Small intestine (tissue), 7 donors: ENCODE results near the gene PDZK1IP1. TPM values are rescaled to one million over a fixed set of nuclear protein-coding genes. Genes with fewer than 3 reads are reported as not detected.

Source experiments
- DNase-seq, 2 donors: peaks; one replicate each; pipeline versions ENCODE4 v3.0.0 to v3.0.0-alpha.2; 2013
- FAIRE-seq: peaks from 2 replicates; lab custom pipeline; 2012; peaks lifted over from hg19 to GRCh38; lab: Jason Lieb, UNC
- H3K27ac ChIP-seq, 3 donors: one replicate each; pipeline ENCODE4 v1.5.1; 2013; ENCODE audit warnings: low read length in 2 of 3, mild to moderate bottlenecking in 2 of 3, control low read depth in 1 of 3, inconsistent platforms in 1 of 3, low read depth in 1 of 3, moderate library complexity in 1 of 3
- H3K27me3 ChIP-seq, 3 donors: one replicate each; pipeline ENCODE4 v1.6.1; 2013; ENCODE audit warnings: low read length in 3 of 3, inconsistent platforms in 1 of 3; ENCODE audit not compliant: control insufficient read depth in 3 of 3, insufficient read depth in 3 of 3
- H3K36me3 ChIP-seq, 3 donors: one replicate each; pipeline ENCODE4 v1.6.1; 2013; ENCODE audit warnings: low read length in 3 of 3, inconsistent platforms in 1 of 3, low read depth in 1 of 3, mild to moderate bottlenecking in 1 of 3, moderate library complexity in 1 of 3; ENCODE audit not compliant: control insufficient read depth in 3 of 3, insufficient read depth in 2 of 3
- H3K4me1 ChIP-seq, 3 donors: one replicate each; pipeline ENCODE4 v1.6.1; 2013; ENCODE audit warnings: low read length in 2 of 3, inconsistent platforms in 1 of 3, low read depth in 1 of 3, mild to moderate bottlenecking in 1 of 3, moderate library complexity in 1 of 3; ENCODE audit not compliant: control insufficient read depth in 3 of 3, insufficient read depth in 2 of 3
- H3K4me3 ChIP-seq, 3 donors: one replicate each; pipeline ENCODE4 v1.5.1; 2013; ENCODE audit warnings: low read length in 3 of 3, control low read depth in 1 of 3, inconsistent platforms in 1 of 3, low read depth in 1 of 3, mild to moderate bottlenecking in 1 of 3, moderate library complexity in 1 of 3
- H3K9me3 ChIP-seq, 2 donors: one replicate each; pipeline ENCODE4 v1.6.1; 2013; ENCODE audit warnings: low read depth in 1 of 2, low read length in 1 of 2; ENCODE audit not compliant: control insufficient read depth in 2 of 2, insufficient read depth in 1 of 2
- WGBS, 3 donors: extraction: QIAGEN DNeasy Blood & Tissue Kit; methylation state at CpG; one replicate each; pipeline ENCODE4 v1.1.7; 2013; 5-methylcytosine and 5-hydroxymethylcytosine counted together
- polyA plus RNA-seq, 4 donors: library from polyadenylated mRNA; stranded (reverse) in 3 of 4; unstranded in 1 of 4; fragments of 200-250 nt in 3 of 4; fragments of 120-200 nt in 1 of 4; gene quantifications; one replicate each; pipeline versions ENCODE4 v1.2.1 to v1.2.3, GENCODE V29; 2013
- donor health status: healthy with polysubstance abuse.
- donor health status: control.
- donor health status: control.
- donor health status: Bipolar disorder and iron deficiency.
- donor health status: healthy.

PDZK1IP1 gene
- polyA plus RNA-seq, 4 donors, result 5.1 to 134 (median 14.0) TPM

DNA sequence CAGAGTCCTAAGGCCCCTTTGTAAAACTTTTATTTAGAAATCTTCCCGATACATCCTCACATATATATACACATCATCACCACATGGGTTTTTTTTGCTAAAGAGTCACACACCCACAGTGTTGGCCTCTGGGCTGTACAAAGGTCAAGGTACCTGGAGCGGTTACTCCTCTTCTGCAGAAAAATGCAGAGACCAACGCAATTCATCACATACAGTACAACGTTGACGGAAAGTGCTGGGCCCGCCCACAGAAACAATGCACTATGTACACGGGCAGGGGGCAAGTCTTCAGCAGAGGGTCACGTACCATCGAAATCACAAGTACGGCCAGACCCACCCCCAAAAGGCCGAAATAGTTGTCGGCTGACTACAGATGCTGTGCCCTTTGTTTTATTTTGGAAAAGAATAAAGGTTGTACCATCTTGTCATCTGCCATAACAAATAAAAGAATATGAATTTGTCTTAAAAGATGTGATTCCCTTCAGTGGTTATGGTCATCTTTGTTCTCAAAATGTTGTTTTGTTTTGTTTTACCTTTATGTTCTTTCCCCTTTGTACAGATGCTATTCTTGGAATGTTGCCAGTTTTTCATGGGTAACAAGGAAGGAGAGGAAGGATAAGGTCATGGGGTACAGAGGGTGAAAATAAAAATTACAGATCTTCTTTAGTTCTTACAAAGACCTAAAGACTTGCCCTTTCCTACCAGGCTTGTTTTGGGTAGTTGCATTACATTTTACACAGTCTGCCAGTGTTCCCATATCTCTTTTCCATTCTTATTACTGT, 26.6 kb upstream of the PDZK1IP1 start:
- Histone ChIP-seq H3K4me3 (no peak overlapping the region), H3K4me1 (peaks cover 0 to 7% (median 0%) of the 10 kb centered on the region in 3 donors), H3K27ac (no peak overlapping the region), H3K27me3 (peaks cover 0 to 5% (median 3%) of the 10 kb centered on the region in 3 donors), H3K9me3 (no peaks in the 10 kb centered on the region), H3K36me3 (no peaks in the 10 kb centered on the region)
- 55 to 71% (median 71%) methylated on average over 12 of the region's 12 CpGs for WGBS, 3 donors
- FAIRE-seq (no peak), DNase-seq (peak in 1 of 2 donors; percentile 66)

DNA sequence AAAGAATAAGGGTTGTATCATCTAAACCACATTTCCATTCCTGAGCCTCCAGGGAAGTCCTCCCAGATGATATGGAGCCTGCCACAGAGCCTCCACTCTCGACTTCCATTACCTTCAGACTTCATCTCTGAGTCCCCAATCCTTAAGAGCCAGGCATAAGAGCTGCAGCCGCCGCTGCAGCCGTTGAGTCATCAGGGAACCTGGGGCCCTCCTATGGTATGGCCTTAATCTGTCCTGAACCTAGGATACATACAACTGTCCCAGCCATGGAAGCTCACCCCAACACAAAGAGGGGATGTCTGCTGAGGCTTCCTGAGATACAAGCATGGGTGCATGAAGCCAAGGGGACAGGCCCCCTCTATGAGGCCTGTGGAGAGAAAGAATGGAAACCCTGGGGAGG, 25.9 kb upstream of the PDZK1IP1 start:
- Histone ChIP-seq H3K27ac (no peak overlapping the region), H3K27me3 (no peaks in the 10 kb centered on the region)
- 89 to 91% (median 91%) methylated on average over 4 of the region's 4 CpGs for WGBS, 3 donors

DNA sequence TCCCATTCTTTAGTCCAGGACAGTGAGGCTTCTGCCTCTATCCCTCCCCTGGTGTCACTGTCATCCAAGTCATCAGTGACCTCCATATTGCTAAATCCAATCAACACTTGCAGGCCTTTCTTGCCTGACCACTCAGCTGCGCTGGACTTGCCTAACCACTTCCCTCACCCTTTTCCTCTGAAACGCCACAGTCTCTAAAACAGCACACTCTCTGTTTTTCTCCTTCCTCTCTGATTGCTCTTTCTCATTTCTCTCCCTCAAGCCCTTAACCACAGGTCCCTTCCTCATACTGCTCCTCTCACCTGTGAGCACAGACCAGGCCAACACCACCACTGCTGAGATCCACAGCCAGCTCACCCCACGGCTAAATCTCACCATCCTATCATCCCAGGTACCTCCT, 24.7 kb upstream of the PDZK1IP1 start:
- H3K27ac ChIP-seq, result no peak overlapping the region
- no peaks in the 10 kb centered on the region for H3K27me3 ChIP-seq
- H3K36me3 ChIP-seq, result no peaks in the 10 kb centered on the region
- no peak overlapping the region for H3K4me3 ChIP-seq
- 65 to 93% (median 76%) methylated on average over 3 of the region's 3 CpGs for WGBS, 3 donors
- peaks cover 0 to 7% (median 0%) of the 10 kb centered on the region in 3 donors for H3K4me1 ChIP-seq
- DNase-seq (no peak), FAIRE-seq (no peak)
- H3K9me3 ChIP-seq, result no peaks in the 10 kb centered on the region

More for the DNA sequence above, 25.9 kb upstream of the PDZK1IP1 start:
- no peak for FAIRE-seq
- no peak for DNase-seq
- Histone ChIP-seq H3K9me3 (no peaks in the 10 kb centered on the region), H3K4me1 (peaks cover 0 to 7% (median 0%) of the 10 kb centered on the region in 3 donors), H3K36me3 (no peaks in the 10 kb centered on the region), H3K4me3 (no peak overlapping the region)

DNA sequence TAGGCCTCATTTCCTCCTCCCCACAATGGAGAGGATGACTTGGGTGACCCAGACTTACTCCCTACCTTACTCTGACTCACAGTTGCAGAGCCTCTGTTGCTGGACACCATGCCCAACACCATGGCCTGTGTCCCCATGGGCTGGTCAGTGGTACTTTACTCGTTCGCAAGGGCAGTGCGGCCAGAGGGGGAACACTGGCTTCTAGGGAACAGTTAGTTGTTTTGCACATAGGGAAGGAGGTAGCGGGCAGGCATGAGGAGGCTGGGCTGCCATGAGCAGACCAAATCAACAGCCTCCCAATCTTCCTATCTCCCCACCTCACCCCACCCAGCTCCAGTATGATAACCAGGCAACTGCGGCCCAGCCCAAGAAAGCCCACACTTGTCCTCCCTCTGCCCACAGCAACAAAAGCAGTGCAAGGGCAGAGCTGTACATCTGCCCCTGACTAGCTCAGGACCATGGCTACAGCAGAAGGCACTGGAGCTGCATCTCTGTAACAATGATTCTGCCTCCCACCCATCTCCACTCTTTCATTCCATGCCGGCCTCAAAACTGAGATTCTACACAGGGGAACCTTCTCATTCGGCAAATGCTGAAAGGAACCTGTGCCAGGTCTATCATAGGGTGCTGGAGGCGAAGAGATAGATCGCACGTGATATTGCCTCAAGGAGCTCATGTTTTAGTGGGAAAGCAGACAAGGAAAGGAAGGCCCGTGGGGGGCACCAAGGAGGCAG, 23.6 kb upstream of the PDZK1IP1 start:
- 69 to 88% (median 79%) methylated on average over 9 to 11 of the region's 11 CpGs for WGBS, 3 donors
- Histone ChIP-seq H3K9me3 (no peaks in the 10 kb centered on the region), H3K4me3 (no peak overlapping the region), H3K27me3 (peaks cover 0 to 4% (median 0%) of the 10 kb centered on the region in 3 donors), H3K27ac (no peak overlapping the region), H3K4me1 (peaks cover 0 to 7% (median 0%) of the 10 kb centered on the region in 3 donors), H3K36me3 (no peaks in the 10 kb centered on the region)
- no peak for DNase-seq
- FAIRE-seq, result no peak

DNA sequence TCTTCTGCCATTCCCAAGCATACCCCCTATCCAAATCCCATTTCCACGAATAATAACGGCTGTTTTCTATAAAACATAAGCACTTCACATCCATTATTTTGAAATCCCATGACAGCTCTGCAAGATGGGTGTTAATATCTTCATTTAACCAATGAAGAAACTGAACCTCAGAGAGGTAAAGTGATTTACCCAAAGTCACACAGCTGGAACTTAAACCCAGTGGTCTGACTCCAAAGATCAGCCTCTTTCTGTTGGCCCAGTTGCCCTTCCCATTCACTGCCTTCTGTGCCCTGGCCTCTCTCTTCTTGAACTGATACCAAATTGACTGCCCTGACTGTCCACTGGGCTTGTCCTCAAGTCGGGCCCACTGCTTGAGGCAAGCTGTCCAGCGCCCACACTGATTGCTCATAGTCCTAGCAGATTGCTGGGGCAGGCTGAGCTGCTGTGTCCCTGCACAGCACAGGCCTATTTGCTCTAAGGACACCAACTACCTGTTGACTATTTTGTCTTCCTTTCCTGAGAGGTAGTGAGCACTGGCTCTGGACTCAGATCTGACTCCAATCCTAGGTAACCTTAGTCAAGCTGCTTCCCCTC, 22.9 kb upstream of the PDZK1IP1 start:
- FAIRE-seq, result no peak
- peaks cover 0 to 7% (median 0%) of the 10 kb centered on the region in 3 donors for H3K27me3 ChIP-seq
- DNase-seq, result no peak
- 75 to 86% (median 80%) methylated on average over 4 of the region's 4 CpGs for WGBS, 3 donors
- no peaks in the 10 kb centered on the region for H3K9me3 ChIP-seq
- no peak overlapping the region for H3K4me3 ChIP-seq
- peak overlapping the region in 1 of 3 donors; percentile 5 for H3K27ac ChIP-seq
- H3K36me3 ChIP-seq, result no peaks in the 10 kb centered on the region
- peaks cover 0 to 7% (median 0%) of the 10 kb centered on the region in 3 donors for H3K4me1 ChIP-seq

- FAIRE-seq (no peak), DNase-seq (no peak)
- no peaks in the 10 kb centered on the region for H3K36me3 ChIP-seq
- H3K27ac ChIP-seq, result peak overlapping the region in 1 of 3 donors; percentile 25
- H3K9me3 ChIP-seq, result no peaks in the 10 kb centered on the region
- WGBS, 3 donors, result 59 to 71% (median 67%) methylated on average over 9 of the region's 9 CpGs
- H3K4me3 ChIP-seq, result no peak overlapping the region
- peaks cover 0 to 7% (median 0%) of the 10 kb centered on the region in 3 donors for H3K4me1 ChIP-seq
- H3K27me3 ChIP-seq, result peaks cover 0 to 7% (median 2%) of the 10 kb centered on the region in 3 donors
Observed at GRCh38 chr1:47211796-47212269, 22.0 kb upstream of the PDZK1IP1 start.

GRCh38 chr1:47210666-47211065, 20.8 kb upstream of the PDZK1IP1 start:
- DNase-seq (no peak), FAIRE-seq (no peak)
- H3K4me3 ChIP-seq, result no peak overlapping the region
- no peak overlapping the region for H3K27ac ChIP-seq
- H3K36me3 ChIP-seq, result no peaks in the 10 kb centered on the region
- no peaks in the 10 kb centered on the region for H3K9me3 ChIP-seq
- peaks cover 0 to 14% (median 2%) of the 10 kb centered on the region in 3 donors for H3K27me3 ChIP-seq
- 83 to 88% (median 85%) methylated on average over 3 of the region's 3 CpGs for WGBS, 3 donors
- H3K4me1 ChIP-seq, result peaks cover 0 to 2% (median 0%) of the 10 kb centered on the region in 3 donors

DNA sequence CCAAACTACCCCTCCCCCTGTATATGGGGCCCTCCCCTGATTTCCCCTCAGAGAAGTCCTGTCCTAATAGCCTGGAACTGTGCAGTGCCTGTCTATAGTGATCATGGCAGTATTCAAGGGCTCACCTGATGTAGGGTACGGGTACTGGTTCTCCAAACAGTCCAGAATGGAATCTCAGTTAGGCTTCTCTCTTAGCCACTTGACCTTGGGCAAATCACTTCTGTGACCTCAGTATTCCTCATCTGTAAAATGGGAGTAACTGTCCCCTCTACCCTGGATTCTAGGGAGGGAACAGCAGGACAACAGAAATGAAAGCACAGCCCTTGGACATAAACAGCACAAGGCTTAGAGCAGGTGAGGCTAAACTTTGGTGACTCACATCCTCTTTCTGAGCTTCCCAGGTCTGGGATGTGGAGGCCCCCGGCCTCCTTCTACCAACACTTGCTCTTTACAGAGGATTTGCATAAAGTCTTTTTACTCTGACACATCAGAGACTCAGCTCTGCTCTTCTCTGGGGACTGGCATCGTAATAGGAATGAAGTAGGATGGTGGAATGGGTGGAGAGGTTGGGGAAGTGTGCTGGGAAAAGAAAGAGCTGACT, 20.0 kb upstream of the PDZK1IP1 start:
- FAIRE-seq, result no peak
- no peak for DNase-seq
- Histone ChIP-seq H3K9me3 (no peaks in the 10 kb centered on the region), H3K4me3 (no peak overlapping the region), H3K27me3 (peaks cover 0 to 19% (median 2%) of the 10 kb centered on the region in 3 donors), H3K27ac (no peak overlapping the region), H3K4me1 (no peaks in the 10 kb centered on the region), H3K36me3 (no peaks in the 10 kb centered on the region)
- 66 to 80% (median 76%) methylated on average over 3 of the region's 3 CpGs for WGBS, 3 donors
